ENCODE results near the gene TNFAIP3.

TNFAIP3 gene

DNA sequence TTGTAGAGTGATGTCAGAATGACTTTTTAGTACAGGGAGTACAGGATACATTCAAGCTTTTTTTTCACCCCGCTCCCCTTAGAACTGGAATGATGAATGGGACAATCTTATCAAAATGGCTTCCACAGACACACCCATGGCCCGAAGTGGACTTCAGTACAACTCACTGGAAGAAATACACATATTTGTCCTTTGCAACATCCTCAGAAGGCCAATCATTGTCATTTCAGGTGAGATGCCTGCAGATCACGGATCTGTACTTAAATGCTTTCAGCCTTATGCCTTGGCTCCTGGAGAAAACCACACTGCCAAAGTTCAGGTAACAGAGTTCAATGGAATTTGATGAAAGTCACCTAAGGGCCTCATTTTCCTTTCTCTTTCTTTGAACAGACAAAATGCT is 8.5 kb downstream of the TNFAIP3 start:
- Histone ChIP-seq H3K27me3 (no peaks in the 10 kb centered on the region), H3K4me2 (peak overlapping the region; percentile 89), H3K9me3 (no peaks in the 10 kb centered on the region), H3K36me3 (peaks cover 100% of the 10 kb centered on the region), H3K4me1 (peaks cover 100% of the 10 kb centered on the region), H3K4me3 (peak overlapping the region; percentile 96; the same call in 1 of the 2 replicates), H3K27ac (peak overlapping the region; percentile 95), H4K20me1 (peaks cover 97% of the 10 kb centered on the region), H3K9ac (peak overlapping the region; percentile 3; the same call in 1 of the 2 replicates)
- TF ChIP-seq Cebpa-rat (IDR thresholded peaks at IDR 0.05): no peak

DNA sequence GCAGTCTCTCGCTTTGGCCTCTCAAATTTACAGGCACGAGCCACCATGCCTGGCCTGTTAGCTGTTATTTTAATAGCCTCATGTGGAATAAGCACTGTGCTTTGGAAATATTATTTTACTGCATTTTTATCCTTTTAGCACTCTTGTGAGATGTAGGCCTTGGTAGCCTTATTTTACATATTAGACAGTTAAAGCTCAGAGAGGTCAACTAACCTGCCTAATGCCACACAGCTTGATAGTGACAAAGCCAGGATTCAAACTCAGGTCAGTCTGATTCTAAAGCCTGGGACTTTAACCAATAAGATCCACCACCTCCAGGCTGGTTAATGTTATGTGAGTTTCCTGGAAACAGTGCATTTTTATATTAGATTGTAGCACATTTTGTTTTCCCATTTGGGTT is 9.5 kb downstream of the TNFAIP3 start:
- no peaks in the 10 kb centered on the region for H3K27me3 ChIP-seq
- TF ChIP-seq Cebpa-rat (IDR thresholded peaks at IDR 0.05): no peak
- H3K9me3 ChIP-seq: no peaks in the 10 kb centered on the region
- H3K36me3 ChIP-seq: peaks cover 100% of the 10 kb centered on the region
- H3K27ac ChIP-seq: peak overlapping the region; percentile 95
- H3K4me3 ChIP-seq: peak overlapping the region; percentile 43; the same call in 1 of the 2 replicates
- H3K9ac ChIP-seq: 0 out of 2 replicates have a peak overlapping the region, but pooled peaks have one; percentile 3
- H3K4me2 ChIP-seq: peak overlapping the region; percentile 89
- H4K20me1 ChIP-seq: peaks cover 97% of the 10 kb centered on the region
- peaks cover 100% of the 10 kb centered on the region for H3K4me1 ChIP-seq

DNA sequence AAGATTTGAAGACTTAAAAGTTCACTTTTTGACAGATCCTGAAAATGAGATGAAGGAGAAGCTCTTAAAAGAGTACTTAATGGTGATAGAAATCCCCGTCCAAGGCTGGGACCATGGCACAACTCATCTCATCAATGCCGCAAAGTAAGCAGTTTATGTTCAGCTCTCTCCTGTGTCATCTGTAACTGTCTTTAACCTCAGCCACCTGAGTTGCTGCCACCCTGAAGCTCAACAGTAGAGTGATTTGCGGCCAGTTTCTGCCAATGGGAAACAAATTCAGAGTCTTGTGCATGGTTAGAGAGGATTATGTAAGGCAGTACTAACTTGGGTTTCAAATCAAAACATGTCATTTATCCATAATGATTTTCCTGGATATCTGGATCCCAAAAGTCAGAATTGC is 10.1 kb downstream of the TNFAIP3 start:
- H3K27me3 ChIP-seq: no peaks in the 10 kb centered on the region
- peaks cover 97% of the 10 kb centered on the region for H4K20me1 ChIP-seq
- H3K4me2 ChIP-seq: peak overlapping the region; percentile 89
- H3K9ac ChIP-seq: peak overlapping the region; percentile 56; the same call in 1 of the 2 replicates
- H3K27ac ChIP-seq: peak overlapping the region; percentile 88
- H3K4me3 ChIP-seq: peak overlapping the region; percentile 63
- H3K4me1 ChIP-seq: peaks cover 100% of the 10 kb centered on the region
- H3K9me3 ChIP-seq: no peaks in the 10 kb centered on the region
- TF ChIP-seq Cebpa-rat (IDR thresholded peaks at IDR 0.05): no peak
- peaks cover 100% of the 10 kb centered on the region for H3K36me3 ChIP-seq

DNA sequence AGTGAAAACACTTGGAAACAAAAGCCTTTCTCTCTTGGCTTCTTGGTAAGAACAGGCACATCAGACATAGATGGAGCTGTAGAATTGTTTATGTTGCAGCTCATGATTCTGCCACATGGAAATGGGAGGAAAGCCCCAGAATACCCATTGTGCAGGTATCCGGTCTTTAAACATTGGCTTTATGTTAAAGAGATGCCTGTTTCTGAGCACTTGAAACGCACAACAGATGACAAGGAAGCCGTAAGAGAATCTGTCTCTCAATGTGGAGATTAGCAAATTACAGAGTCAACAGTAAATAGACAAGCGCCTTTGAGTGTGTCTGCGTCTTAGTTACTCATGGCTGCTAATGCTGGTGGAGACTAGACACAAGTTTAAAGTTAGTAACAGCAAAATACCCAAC is 10.5 kb downstream of the TNFAIP3 start:
- peak overlapping the region; percentile 88 for H3K27ac ChIP-seq
- peak overlapping the region; percentile 89 for H3K4me2 ChIP-seq
- H4K20me1 ChIP-seq: peaks cover 96% of the 10 kb centered on the region
- peaks cover 100% of the 10 kb centered on the region for H3K4me1 ChIP-seq
- no peak for TF ChIP-seq Cebpa-rat (IDR thresholded peaks at IDR 0.05)
- no peaks in the 10 kb centered on the region for H3K27me3 ChIP-seq
- no peaks in the 10 kb centered on the region for H3K9me3 ChIP-seq
- H3K36me3 ChIP-seq: peaks cover 100% of the 10 kb centered on the region
- H3K9ac ChIP-seq: peak overlapping the region; percentile 56; the same call in 1 of the 2 replicates
- peak overlapping the region; percentile 63 for H3K4me3 ChIP-seq

DNA sequence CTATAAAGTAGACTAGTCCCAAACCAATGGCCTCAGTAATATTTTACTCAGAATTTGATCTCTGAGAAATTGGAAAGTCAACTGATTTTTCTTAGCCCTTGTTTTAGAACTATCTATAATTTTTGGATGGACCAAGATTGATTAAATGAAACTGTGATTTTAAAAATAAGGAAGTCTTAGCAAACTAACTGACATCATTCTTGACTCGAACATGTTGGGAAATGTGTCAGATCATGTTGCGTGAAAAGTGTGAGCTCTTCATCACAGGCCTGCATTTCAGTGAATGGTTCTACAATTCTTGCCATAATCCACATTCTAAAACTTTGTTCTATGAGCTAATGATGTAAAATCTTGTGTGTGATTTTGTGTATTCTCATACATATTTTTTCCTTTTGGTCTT is 11.0 kb downstream of the TNFAIP3 start:
- Histone ChIP-seq H3K36me3 (peaks cover 96% of the 10 kb centered on the region), H3K9ac (peak overlapping the region; percentile 79)

DNA sequence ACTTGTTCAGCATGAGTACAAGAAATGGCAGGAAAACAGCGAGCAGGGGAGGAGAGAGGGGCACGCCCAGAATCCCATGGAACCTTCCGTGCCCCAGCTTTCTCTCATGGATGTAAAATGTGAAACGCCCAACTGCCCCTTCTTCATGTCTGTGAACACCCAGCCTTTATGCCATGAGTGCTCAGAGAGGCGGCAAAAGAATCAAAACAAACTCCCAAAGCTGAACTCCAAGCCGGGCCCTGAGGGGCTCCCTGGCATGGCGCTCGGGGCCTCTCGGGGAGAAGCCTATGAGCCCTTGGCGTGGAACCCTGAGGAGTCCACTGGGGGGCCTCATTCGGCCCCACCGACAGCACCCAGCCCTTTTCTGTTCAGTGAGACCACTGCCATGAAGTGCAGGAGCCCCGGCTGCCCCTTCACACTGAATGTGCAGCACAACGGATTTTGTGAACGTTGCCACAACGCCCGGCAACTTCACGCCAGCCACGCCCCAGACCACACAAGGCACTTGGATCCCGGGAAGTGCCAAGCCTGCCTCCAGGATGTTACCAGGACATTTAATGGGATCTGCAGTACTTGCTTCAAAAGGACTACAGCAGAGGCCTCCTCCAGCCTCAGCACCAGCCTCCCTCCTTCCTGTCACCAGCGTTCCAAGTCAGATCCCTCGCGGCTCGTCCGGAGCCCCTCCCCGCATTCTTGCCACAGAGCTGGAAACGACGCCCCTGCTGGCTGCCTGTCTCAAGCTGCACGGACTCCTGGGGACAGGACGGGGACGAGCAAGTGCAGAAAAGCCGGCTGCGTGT is 11.6 kb downstream of the TNFAIP3 start:
- Histone ChIP-seq H4K20me1 (peaks cover 86% of the 10 kb centered on the region), H3K4me2 (peak overlapping the region; percentile 89), H3K9me3 (no peaks in the 10 kb centered on the region), H3K4me1 (peaks cover 100% of the 10 kb centered on the region), H3K27me3 (no peaks in the 10 kb centered on the region), H3K27ac (peak overlapping the region; percentile 88), H3K9ac (peak overlapping the region; percentile 79), H3K36me3 (peaks cover 96% of the 10 kb centered on the region), H3K4me3 (peak overlapping the region; percentile 63)
- TF ChIP-seq Cebpa-rat (IDR thresholded peaks at IDR 0.05): no peak

More for the DNA sequence above, 11.0 kb downstream of the TNFAIP3 start:
- H4K20me1 ChIP-seq: peaks cover 92% of the 10 kb centered on the region
- no peaks in the 10 kb centered on the region for H3K9me3 ChIP-seq
- no peaks in the 10 kb centered on the region for H3K27me3 ChIP-seq
- no peak for TF ChIP-seq Cebpa-rat (IDR thresholded peaks at IDR 0.05)
- H3K4me1 ChIP-seq: peaks cover 100% of the 10 kb centered on the region
- H3K4me2 ChIP-seq: peak overlapping the region; percentile 89
- peak overlapping the region; percentile 63 for H3K4me3 ChIP-seq
- peak overlapping the region; percentile 88 for H3K27ac ChIP-seq

DNA sequence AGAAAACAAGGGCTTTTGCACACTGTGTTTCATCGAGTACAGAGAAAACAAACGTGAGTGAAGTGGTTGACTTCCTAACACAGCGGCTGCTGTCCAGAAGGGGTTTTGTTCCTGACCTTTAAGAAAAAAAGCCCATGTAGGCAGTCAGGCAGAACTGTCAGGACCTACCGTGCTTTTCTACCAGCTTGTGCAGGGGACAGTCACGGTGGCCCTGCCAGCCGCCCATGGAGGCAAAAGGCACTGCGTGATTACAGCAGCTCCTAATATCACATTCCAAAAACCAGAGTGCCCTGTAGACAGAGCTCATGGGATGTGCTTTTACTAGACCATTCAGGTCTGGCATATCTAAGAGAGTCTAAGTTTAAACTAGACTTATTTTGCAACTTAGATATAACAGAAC is 12.2 kb downstream of the TNFAIP3 start:
- peak overlapping the region; percentile 88 for H3K27ac ChIP-seq
- peaks cover 100% of the 10 kb centered on the region for H3K4me1 ChIP-seq
- no peaks in the 10 kb centered on the region for H3K27me3 ChIP-seq
- TF ChIP-seq Cebpa-rat (IDR thresholded peaks at IDR 0.05): no peak
- peak overlapping the region; percentile 89 for H3K4me2 ChIP-seq
- H3K9ac ChIP-seq: peak overlapping the region; percentile 79
- peaks cover 90% of the 10 kb centered on the region for H3K36me3 ChIP-seq
- H3K9me3 ChIP-seq: no peaks in the 10 kb centered on the region
- peak overlapping the region; percentile 63 for H3K4me3 ChIP-seq
- peaks cover 79% of the 10 kb centered on the region for H4K20me1 ChIP-seq

DNA sequence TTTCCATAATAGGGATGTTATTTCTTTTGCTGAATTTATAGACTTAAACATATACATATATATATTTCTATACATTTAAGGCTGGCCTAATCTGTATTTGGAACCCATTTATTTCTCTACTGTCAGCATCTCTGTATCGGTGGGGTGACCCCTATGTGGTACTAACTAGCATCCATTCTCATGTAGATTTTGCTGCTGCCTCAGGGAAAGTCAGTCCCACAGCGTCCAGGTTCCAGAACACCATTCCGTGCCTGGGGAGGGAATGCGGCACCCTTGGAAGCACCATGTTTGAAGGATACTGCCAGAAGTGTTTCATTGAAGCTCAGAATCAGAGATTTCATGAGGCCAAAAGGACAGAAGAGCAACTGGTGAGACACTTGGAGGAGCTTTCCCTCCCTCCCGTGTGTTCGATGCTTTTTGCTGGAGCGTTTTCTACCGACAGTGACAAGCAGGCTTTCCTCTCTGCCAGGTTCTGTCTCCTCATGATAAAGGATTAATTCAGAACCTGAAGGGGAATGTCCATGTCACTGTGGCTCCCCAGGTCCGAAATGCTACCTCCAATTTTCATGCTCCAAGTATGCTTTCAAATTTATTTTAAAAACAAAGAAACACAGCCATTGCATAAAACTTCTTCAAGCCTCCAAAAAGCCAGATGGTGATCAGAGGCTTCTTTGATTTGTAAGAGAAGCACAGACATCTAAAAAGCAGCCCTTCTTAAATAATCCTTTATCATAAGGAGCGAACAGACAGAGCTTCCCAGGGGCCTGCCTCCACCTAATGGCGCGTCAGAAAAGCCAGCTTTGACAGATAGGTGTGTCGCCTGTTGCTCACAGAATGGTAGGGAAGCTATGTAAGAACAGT is 13.1 kb downstream of the TNFAIP3 start:
- Histone ChIP-seq H3K9me3 (peaks cover 6% of the 10 kb centered on the region; the same call in 1 of the 2 replicates), H3K9ac (peak overlapping the region; percentile 79), H3K36me3 (peaks cover 90% of the 10 kb centered on the region), H3K4me3 (peak overlapping the region; percentile 63), H3K27ac (peak overlapping the region; percentile 88), H3K27me3 (no peaks in the 10 kb centered on the region), H3K4me1 (peaks cover 92% of the 10 kb centered on the region), H4K20me1 (peaks cover 71% of the 10 kb centered on the region), H3K4me2 (peak overlapping the region; percentile 89)
- TF ChIP-seq Cebpa-rat (IDR thresholded peaks at IDR 0.05): no peak

DNA sequence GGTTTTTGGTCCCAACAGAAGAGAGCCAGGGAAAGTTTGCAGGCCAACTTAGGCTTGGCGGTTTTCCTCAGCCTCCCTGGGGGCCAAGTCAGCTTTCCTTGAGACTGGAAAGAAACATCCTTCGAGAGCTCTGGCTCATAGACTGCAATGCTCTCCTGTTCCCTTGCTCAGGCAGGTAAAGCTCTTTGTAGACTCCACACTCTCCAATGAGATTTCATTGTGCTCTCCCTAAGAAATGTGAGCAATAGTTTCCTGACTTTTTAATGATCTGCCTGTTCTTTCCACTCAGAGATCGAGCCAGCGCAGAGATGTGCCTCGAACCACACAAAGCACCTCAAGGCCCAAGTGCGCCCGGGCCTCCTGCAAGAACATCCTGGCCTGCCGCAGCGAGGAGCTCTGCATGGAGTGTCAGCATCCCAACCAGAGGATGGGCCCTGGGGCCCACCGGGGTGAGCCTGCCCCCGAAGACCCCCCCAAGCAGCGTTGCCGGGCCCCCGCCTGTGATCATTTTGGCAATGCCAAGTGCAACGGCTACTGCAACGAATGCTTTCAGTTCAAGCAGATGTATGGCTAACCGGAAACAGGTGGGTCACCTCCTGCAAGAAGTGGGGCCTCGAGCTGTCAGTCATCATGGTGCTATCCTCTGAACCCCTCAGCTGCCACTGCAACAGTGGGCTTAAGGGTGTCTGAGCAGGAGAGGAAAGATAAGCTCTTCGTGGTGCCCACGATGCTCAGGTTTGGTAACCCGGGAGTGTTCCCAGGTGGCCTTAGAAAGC is 13.9 kb downstream of the TNFAIP3 start:
- peaks cover 13% of the 10 kb centered on the region; the same call in 1 of the 2 replicates for H3K9me3 ChIP-seq
- peak overlapping the region; percentile 89 for H3K4me2 ChIP-seq
- H3K4me3 ChIP-seq: peak overlapping the region; percentile 63
- no peak for TF ChIP-seq Cebpa-rat (IDR thresholded peaks at IDR 0.05)
- peaks cover 84% of the 10 kb centered on the region for H3K4me1 ChIP-seq
- H3K27me3 ChIP-seq: no peaks in the 10 kb centered on the region
- H3K9ac ChIP-seq: peak overlapping the region; percentile 79
- H4K20me1 ChIP-seq: peaks cover 63% of the 10 kb centered on the region
- peaks cover 85% of the 10 kb centered on the region for H3K36me3 ChIP-seq
- H3K27ac ChIP-seq: peak overlapping the region; percentile 88

Data from BLaER1 (cell line).